ENCODE results near the gene ZFP3.
"Not testable (repeated sequence)": the region's sequence is repeated elsewhere in the genome, so short reads cannot be mapped to it uniquely, and the experiment has no call there.

The ZFP3 gene

DNA sequence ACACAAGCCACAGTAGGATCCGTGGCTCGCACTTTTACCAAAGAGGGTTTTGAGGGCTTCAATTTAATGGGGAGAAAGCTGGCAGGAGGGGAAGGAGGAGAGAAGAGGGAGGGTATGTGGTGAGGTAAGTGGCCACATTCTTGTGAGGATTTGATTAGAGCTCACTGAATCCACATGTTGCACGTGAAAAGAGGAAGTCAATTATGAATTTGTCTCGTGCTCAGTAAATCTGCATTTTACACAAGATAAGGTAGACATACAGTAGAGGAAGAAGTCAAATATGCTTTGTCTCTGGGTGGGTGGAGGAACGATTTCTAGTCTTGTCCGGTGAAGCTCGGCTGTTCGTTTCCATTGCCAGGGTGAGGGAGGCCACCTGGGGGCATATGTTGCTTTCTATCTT lies 32.5 kb downstream of the ZFP3 start:
- H3K4me3 ChIP-seq (ENCODE audit: low read depth, low read length), result peak overlapping the region; percentile 80
- DNase-seq, result no peak
- in situ Hi-C loops (cut with HindIII; ENCODE audit: low pct_ligation_motif_present, low sequenced_read_pairs), result no loop called here
- H3K36me3 ChIP-seq (replicated peaks), result peaks cover 21% of the 10 kb centered on the region
- no peak overlapping the region for H3K27ac ChIP-seq
- peaks cover 3% of the 10 kb centered on the region for H3K27me3 ChIP-seq (replicated peaks)
- TF ChIP-seq, protein P1, sequence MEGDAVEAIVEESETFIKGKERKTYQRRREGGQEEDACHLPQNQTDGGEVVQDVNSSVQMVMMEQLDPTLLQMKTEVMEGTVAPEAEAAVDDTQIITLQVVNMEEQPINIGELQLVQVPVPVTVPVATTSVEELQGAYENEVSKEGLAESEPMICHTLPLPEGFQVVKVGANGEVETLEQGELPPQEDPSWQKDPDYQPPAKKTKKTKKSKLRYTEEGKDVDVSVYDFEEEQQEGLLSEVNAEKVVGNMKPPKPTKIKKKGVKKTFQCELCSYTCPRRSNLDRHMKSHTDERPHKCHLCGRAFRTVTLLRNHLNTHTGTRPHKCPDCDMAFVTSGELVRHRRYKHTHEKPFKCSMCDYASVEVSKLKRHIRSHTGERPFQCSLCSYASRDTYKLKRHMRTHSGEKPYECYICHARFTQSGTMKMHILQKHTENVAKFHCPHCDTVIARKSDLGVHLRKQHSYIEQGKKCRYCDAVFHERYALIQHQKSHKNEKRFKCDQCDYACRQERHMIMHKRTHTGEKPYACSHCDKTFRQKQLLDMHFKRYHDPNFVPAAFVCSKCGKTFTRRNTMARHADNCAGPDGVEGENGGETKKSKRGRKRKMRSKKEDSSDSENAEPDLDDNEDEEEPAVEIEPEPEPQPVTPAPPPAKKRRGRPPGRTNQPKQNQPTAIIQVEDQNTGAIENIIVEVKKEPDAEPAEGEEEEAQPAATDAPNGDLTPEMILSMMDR (IDR thresholded peaks at IDR 0.05; ENCODE audit: low read depth, low read length, missing control alignments), result no peak

DNA sequence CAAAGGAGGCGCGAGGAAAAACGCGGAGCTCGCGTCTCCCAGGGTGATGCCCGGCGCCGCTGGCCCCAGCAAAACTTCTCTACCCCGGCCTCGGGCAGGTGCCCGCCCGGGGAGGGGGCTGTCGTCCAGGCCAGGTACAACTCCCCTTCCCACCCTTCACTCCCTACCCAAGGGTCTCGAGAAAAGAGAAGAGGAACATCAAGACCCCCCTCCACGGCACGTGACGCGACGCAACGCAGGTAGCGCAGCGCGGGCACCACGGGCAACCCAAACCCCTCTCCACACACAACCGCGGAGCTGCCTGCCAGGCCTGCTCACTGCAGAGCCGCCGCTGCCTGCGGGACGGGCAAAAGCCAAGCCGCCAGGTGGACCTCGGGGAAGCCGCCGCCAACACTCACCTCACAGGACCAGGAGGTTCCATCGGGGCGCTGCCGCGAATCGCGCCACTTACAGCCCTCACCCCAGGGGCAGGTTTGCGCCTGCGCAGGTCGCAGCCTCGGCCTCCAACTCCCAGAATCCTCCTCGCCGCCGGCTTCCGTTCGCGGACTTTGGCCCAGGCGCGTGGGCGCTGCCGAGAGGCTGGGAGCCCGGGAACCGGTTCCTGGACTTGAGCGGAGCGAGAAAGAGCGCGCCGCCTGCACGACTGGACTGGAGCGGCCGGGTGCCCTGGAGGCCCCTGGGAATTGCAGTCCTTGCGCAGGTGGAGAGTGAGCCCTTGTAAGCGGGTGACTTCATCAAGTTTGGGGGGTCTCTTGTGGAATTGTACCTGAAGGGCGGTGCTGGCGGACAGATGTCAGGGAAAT lies 33.3 kb downstream of the ZFP3 start, which contains the start of gene ZNF232:
ZNF232 (minus strand) TSS at position 477 of the 803 bp plus-strand sequence; CDS start at position 421, 56 bp downstream.
- TF ChIP-seq, protein P1 (IDR thresholded peaks at IDR 0.05; ENCODE audit: low read depth, low read length, missing control alignments), result no peak
- Histone ChIP-seq H3K4me3 (ENCODE audit: low read depth, low read length) (peak within 1 kb of the TSS; percentile 80), H3K27me3 (replicated peaks) (peaks cover 11% of the 10 kb centered on the region), H3K27ac (peak within 1 kb of the TSS; percentile 15), H3K36me3 (replicated peaks) (peaks cover 16% of the 10 kb centered on the region)
- in situ Hi-C loops (cut with HindIII; ENCODE audit: low pct_ligation_motif_present, low sequenced_read_pairs), result no loop called here
- peak; percentile 75 for DNase-seq

DNA sequence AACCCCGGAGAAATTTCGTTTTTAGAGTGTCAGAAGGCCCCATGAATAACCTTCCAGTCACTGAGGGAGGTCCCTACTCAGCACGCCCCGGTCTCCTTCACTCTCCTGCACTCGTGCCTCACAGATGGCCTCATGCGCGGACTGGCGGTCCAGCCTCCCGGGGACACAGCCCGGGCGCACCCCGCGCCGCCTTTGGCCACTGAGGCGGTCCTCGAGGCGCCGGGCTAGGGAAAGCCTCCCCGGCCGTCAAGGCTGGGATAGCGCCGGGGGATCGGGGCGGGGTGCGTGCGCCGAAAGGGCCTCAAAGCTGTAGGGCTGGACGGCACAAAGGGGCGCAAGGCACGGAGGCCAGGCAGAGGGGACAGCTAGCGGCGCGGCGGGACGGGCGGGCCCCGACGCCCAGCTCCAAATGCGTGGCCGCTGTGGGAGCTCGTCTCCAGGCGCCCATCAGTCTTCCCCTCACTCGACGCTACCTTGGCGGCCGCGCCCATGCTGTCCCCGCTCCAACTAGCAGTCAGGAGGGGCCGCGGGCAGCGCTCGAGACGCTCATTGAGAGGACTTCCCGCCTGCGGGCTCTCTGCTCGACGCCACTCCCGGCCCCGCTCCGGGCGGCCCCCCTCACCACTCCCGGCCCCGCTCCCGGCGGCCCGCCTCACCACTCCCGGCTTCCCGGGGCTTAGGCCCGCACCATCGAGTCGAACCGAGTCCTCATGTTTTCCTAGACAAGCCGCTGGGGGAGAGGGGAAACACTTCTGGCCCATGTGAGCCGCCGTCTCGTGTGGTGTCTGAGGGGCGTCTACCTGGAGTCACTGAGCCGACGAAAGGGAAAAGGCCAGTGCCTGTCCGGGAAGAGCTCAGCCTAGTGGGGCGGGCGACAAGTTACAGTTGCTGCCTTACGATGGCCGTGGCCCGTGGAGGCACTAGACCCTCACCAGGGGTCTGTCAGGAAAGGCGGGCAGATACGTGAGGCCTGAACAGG lies 37.7 kb downstream of the ZFP3 start, which contains the start of gene USP6:
USP6 (plus strand) TSS at position 360 of the 979 bp plus-strand sequence. CDS start 14,336 bp downstream, outside the sequence.
- Histone ChIP-seq H3K4me3 (ENCODE audit: low read depth, low read length) (no peak within 1 kb of the TSS), H3K36me3 (replicated peaks) (no peaks in the 10 kb centered on the region), H3K27me3 (replicated peaks) (peaks cover 13% of the 10 kb centered on the region), H3K27ac (no peak within 1 kb of the TSS)
- DNase-seq, result no peak
- TF ChIP-seq, protein P1 (IDR thresholded peaks at IDR 0.05; ENCODE audit: low read depth, low read length, missing control alignments), result no peak
- in situ Hi-C loops (cut with HindIII; ENCODE audit: low pct_ligation_motif_present, low sequenced_read_pairs), result no loop called here

DNA sequence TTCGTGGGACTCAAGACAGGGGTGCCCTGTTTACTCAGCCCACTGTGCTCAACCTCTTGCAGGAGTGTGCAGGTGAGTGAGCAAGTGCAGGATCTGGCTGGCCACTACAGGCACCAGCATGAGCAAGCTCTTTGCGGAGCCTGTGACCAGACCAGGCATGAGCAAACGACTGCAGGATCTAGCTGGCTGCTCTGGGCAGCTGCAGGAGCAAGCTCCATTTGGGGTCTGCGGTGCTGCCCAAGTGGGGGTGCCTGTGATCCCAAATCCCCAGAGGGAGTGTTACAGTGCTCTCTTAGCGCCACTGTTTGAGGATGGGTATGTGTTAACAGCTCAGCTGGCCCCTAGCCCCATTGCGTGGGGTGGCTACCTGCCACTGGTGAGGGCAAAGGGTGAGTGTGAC lies 40.0 kb downstream of the ZFP3 start:
- Histone ChIP-seq H3K4me3 (ENCODE audit: low read depth, low read length) (no peak overlapping the region), H3K27ac (no peak overlapping the region), H3K27me3 (replicated peaks) (peaks cover 20% of the 10 kb centered on the region), H3K36me3 (replicated peaks) (no peaks in the 10 kb centered on the region)
- TF ChIP-seq, protein P1 (IDR thresholded peaks at IDR 0.05; ENCODE audit: low read depth, low read length, missing control alignments), result no peak
- in situ Hi-C loops (cut with HindIII; ENCODE audit: low pct_ligation_motif_present, low sequenced_read_pairs), result no loop called here
- DNase-seq, result no peak

DNA sequence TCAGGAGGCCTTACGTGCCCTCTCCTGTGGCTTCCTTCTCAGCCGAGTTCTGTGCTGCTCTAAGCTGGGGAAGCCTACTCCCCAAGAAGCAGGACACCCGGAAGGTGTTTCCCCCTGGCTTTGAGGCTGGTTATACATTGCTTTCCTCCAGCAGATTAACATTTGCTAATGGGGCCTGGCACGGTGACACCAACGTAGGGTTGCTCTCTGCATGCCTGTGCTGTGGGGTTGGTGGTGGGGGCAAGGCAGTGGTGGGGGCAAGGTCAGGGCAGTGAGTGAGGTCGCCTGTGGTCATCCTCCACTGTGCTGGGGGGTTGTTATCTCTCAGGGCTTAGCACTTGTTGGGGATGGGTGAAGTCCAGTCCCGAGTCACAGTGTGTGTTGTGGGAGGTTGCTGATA lies 41.8 kb downstream of the ZFP3 start:
- H3K4me3 ChIP-seq (ENCODE audit: low read depth, low read length), result no peak overlapping the region
- in situ Hi-C loops (cut with HindIII; ENCODE audit: low pct_ligation_motif_present, low sequenced_read_pairs), result no loop called here
- no peaks in the 10 kb centered on the region for H3K36me3 ChIP-seq (replicated peaks)
- TF ChIP-seq, protein P1 (IDR thresholded peaks at IDR 0.05; ENCODE audit: low read depth, low read length, missing control alignments), result no peak
- H3K27ac ChIP-seq, result no peak overlapping the region
- DNase-seq, result no peak
- peaks cover 21% of the 10 kb centered on the region for H3K27me3 ChIP-seq (replicated peaks)

DNA sequence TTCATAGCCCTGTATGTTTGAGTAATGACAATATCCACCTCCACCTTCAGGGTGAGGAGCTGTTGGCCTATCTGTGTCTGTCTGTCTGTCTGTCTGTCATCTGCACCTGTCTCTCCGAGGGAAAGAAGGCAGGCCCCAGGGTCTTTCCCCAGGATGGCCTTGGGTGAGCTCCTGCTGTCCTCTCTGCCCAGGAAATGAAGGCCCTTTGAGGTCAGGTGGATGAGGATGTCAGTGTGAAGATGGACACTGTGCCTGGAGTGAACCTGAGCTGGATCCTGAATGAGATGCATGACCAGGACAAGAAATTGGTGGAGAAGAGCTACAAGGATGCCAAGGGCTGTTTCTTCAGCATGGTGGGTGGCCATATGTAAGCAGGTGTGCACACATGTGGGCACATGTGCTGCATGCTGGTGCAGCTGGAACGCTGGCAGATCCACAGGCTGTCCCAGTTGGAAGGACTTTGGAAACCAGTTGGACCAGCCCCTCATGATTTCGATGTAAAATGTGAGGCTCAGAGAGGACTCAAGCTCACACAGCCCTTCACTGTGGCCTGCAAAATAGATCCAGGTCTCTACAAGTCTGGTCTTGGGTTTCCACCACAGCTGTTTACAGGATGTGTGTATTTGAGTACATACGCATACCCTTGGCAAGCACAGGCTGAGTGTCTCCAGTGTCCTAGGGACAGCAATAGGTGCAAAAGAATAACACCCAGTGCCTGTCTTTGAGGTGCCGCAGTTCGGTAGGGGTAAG lies 42.3 kb downstream of the ZFP3 start:
- H3K36me3 ChIP-seq (replicated peaks); H3K4me3 ChIP-seq (ENCODE audit: low read depth, low read length); H3K27ac ChIP-seq; DNase-seq; in situ Hi-C loops (cut with HindIII; ENCODE audit: low pct_ligation_motif_present, low sequenced_read_pairs): not testable (repeated sequence)
- peaks cover 19% of the 10 kb centered on the region for H3K27me3 ChIP-seq (replicated peaks)

Measured in brain microvascular endothelial cell (primary cell).